Measurements from ENCODE around the gene TMOD4. TPM values are rescaled to one million over a fixed set of nuclear protein-coding genes. Genes with fewer than 3 reads are reported as not detected.

Gene TMOD4
- total and polyA plus RNA-seq, 2 experiments from 2014 or later: 0.44 TPM; not detected in 1

- Histone ChIP-seq H3K27ac (no peak overlapping the region), H3K4me1 (ENCODE audit: insufficient read depth) (peaks cover 3% of the 10 kb centered on the region), H3K79me2 (no peaks in the 10 kb centered on the region), H4K20me1 (ENCODE audit: insufficient read depth, poor library complexity, severe bottlenecking) (no peaks in the 10 kb centered on the region), H3K4me2 (no peak overlapping the region), H2AFZ (no peak overlapping the region), H3K9me3 (ENCODE audit: low read depth) (no peaks in the 10 kb centered on the region), H3K9me2 (replicated peaks; ENCODE audit: insufficient read depth) (no peaks in the 10 kb centered on the region), H3K36me3 (replicated peaks; ENCODE audit: insufficient read depth, low read depth) (no peaks in the 10 kb centered on the region), H3K27me3 (no peaks in the 10 kb centered on the region), H3K4me3 (no peak overlapping the region)
- TF ChIP-seq EZH2 (IDR thresholded peaks at IDR 0.05; ENCODE audit: borderline replicate concordance) (no peak), EZH2phosphoT487 (IDR thresholded peaks at IDR 0.05; ENCODE audit: low read depth, severe bottlenecking, unreplicated experiment) (no peak), CTCF (IDR thresholded peaks at IDR 0.05; ENCODE audit: poor library complexity) (no peak)
- no peak for DNase-seq (ENCODE audit: low spot score)
- WGBS (ENCODE audit: low lambda C conversion rate, missing lambda C conversion rate): 95% methylated on average over 7 of the region's 7 CpGs
These were observed 38.0 kb downstream of the TMOD4 start for GRCh38 chr1:151137789-151138188.

- H3K36me3 ChIP-seq (replicated peaks; ENCODE audit: insufficient read depth, low read depth): no peaks in the 10 kb centered on the region
- peaks cover 13% of the 10 kb centered on the region for H3K27me3 ChIP-seq
- H2AFZ ChIP-seq: no peak overlapping the region
- H3K4me2 ChIP-seq: no peak overlapping the region
- H3K4me3 ChIP-seq: no peak overlapping the region
- no peak for DNase-seq (ENCODE audit: low spot score)
- no peaks in the 10 kb centered on the region for H3K79me2 ChIP-seq
- TF ChIP-seq EZH2 (IDR thresholded peaks at IDR 0.05; ENCODE audit: borderline replicate concordance) (no peak), EZH2phosphoT487 (IDR thresholded peaks at IDR 0.05; ENCODE audit: low read depth, severe bottlenecking, unreplicated experiment) (no peak), CTCF (IDR thresholded peaks at IDR 0.05; ENCODE audit: poor library complexity) (no peak)
- 89% methylated on average over 12 of the region's 12 CpGs for WGBS (ENCODE audit: low lambda C conversion rate, missing lambda C conversion rate)
- H3K9me3 ChIP-seq (ENCODE audit: low read depth): no peaks in the 10 kb centered on the region
- H4K20me1 ChIP-seq (ENCODE audit: insufficient read depth, poor library complexity, severe bottlenecking): no peaks in the 10 kb centered on the region
- no peak overlapping the region for H3K27ac ChIP-seq
- peaks cover 14% of the 10 kb centered on the region for H3K4me1 ChIP-seq (ENCODE audit: insufficient read depth)
- no peaks in the 10 kb centered on the region for H3K9me2 ChIP-seq (replicated peaks; ENCODE audit: insufficient read depth)
These were observed 40.1 kb downstream of the TMOD4 start for GRCh38 chr1:151135433-151136385.

- Histone ChIP-seq H4K20me1 (ENCODE audit: insufficient read depth, poor library complexity, severe bottlenecking) (no peaks in the 10 kb centered on the region), H3K27me3 (peaks cover 17% of the 10 kb centered on the region), H2AFZ (no peak overlapping the region), H3K4me3 (no peak overlapping the region), H3K4me2 (no peak overlapping the region), H3K9me2 (replicated peaks; ENCODE audit: insufficient read depth) (no peaks in the 10 kb centered on the region), H3K4me1 (ENCODE audit: insufficient read depth) (peaks cover 14% of the 10 kb centered on the region), H3K79me2 (no peaks in the 10 kb centered on the region), H3K27ac (no peak overlapping the region), H3K9me3 (ENCODE audit: low read depth) (no peaks in the 10 kb centered on the region), H3K36me3 (replicated peaks; ENCODE audit: insufficient read depth, low read depth) (no peaks in the 10 kb centered on the region)
- no peak for DNase-seq (ENCODE audit: low spot score)
- no peak for TF ChIP-seq CTCF (IDR thresholded peaks at IDR 0.05; ENCODE audit: poor library complexity)
- TF ChIP-seq EZH2 (IDR thresholded peaks at IDR 0.05; ENCODE audit: borderline replicate concordance): no peak
- TF ChIP-seq EZH2phosphoT487 (IDR thresholded peaks at IDR 0.05; ENCODE audit: low read depth, severe bottlenecking, unreplicated experiment): no peak
- 97% methylated on average over 7 of the region's 7 CpGs for WGBS (ENCODE audit: low lambda C conversion rate, missing lambda C conversion rate)
These were observed 40.8 kb downstream of the TMOD4 start for GRCh38 chr1:151134991-151135390.
